ENCODE results near the gene SYTL5. TPM values are rescaled to one million over a fixed set of nuclear protein-coding genes. Genes with fewer than 3 reads are reported as not detected.

Gene SYTL5
- total RNA-seq, 1 donor from 2014 or later = 1.6 TPM

DNA sequence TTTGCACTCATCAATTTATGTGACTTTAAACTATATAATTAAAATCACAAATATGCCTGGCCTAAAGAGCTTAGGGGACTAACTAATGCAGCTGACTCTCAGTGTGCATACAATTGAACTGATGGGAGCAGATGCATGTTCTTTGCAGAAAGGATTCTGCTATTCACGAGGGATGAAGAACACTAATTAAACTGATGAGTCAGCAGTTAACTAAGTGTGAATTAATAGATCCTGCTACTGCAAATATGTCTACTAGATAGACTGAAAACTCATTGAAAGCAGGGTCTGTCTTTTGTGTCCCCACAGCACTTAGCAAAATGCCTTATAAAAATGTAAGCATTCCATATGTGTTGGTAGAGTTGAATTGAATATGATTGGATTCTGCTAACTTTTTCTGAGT is 110.4 kb downstream of the SYTL5 start:
- ATAC-seq = no peak
- no peaks in the 10 kb centered on the region for H3K36me3 ChIP-seq

GRCh38 chrX:38117485-38117884 is 111.1 kb downstream of the SYTL5 start:
- intact Hi-C loops (cut with DNase I) = no loop called here
- H3K27ac ChIP-seq = no peak overlapping the region
- H3K27me3 ChIP-seq (ENCODE audit: low read depth) = no peaks in the 10 kb centered on the region
- ATAC-seq = no peak
- no peak overlapping the region for H3K4me3 ChIP-seq
- no peaks in the 10 kb centered on the region for H3K4me1 ChIP-seq
- DNase-seq = no peak
- no peaks in the 10 kb centered on the region for H3K9me3 ChIP-seq
- TF ChIP-seq, protein P1, sequence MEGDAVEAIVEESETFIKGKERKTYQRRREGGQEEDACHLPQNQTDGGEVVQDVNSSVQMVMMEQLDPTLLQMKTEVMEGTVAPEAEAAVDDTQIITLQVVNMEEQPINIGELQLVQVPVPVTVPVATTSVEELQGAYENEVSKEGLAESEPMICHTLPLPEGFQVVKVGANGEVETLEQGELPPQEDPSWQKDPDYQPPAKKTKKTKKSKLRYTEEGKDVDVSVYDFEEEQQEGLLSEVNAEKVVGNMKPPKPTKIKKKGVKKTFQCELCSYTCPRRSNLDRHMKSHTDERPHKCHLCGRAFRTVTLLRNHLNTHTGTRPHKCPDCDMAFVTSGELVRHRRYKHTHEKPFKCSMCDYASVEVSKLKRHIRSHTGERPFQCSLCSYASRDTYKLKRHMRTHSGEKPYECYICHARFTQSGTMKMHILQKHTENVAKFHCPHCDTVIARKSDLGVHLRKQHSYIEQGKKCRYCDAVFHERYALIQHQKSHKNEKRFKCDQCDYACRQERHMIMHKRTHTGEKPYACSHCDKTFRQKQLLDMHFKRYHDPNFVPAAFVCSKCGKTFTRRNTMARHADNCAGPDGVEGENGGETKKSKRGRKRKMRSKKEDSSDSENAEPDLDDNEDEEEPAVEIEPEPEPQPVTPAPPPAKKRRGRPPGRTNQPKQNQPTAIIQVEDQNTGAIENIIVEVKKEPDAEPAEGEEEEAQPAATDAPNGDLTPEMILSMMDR (IDR thresholded peaks at IDR 0.05) = no peak
- no peaks in the 10 kb centered on the region for H3K36me3 ChIP-seq

More for the DNA sequence above, 110.4 kb downstream of the SYTL5 start:
- intact Hi-C loops (cut with DNase I) = no loop called here
- Histone ChIP-seq H3K9me3 (no peaks in the 10 kb centered on the region), H3K27ac (no peak overlapping the region), H3K27me3 (ENCODE audit: low read depth) (no peaks in the 10 kb centered on the region), H3K4me3 (no peak overlapping the region), H3K4me1 (no peaks in the 10 kb centered on the region)
- TF ChIP-seq, protein P1 (IDR thresholded peaks at IDR 0.05) = no peak
- no peak for DNase-seq

GRCh38 chrX:38124000-38124399 is 117.6 kb downstream of the SYTL5 start:
- Histone ChIP-seq H3K4me1 (no peaks in the 10 kb centered on the region), H3K27me3 (ENCODE audit: low read depth) (no peaks in the 10 kb centered on the region), H3K4me3 (no peak overlapping the region), H3K27ac (no peak overlapping the region), H3K36me3 (no peaks in the 10 kb centered on the region), H3K9me3 (no peaks in the 10 kb centered on the region)
- intact Hi-C loops (cut with DNase I) = no loop called here
- no peak for DNase-seq
- no peak for ATAC-seq
- TF ChIP-seq, protein P1 (IDR thresholded peaks at IDR 0.05) = no peak

DNA sequence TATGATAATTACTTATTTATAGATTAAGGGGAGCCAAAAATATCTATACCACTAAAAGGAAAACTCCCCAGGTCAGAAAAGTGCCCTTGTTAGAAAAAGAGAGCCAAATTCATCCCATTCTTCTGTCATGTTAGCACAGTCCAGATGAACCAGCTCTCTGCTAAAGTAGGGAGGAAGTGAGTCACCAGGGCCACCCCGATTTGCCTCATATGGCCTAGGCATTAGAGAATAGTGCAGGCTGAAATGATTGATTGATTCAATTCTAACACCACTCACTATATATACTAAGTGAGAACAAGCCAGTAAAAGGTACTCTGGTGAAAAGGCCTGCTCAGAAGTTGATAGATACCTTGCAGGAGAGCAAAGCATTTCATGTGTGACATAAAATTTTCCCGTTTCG is 119.8 kb downstream of the SYTL5 start:
- intact Hi-C loops (cut with DNase I) = no loop called here
- no peak for ATAC-seq
- H3K4me3 ChIP-seq = no peak overlapping the region

DNA sequence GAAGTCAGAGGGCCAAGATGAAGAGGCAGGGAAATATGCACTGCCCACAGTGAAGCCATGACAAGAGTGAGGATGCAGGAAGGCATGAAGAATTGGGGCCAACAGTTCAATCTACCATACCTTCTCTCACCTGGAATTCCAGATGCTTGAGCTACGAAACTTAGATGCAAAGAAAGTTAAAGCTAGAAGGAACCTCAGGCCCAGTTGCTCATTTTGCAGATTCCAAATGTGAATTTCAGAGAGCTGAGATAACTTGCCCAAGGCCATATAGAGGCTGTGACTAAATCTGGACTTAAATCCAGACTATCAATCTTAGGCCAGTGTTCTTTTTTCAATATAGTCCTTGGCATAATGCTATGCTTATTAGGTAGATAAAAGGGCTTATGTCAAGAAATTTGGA is 121.6 kb downstream of the SYTL5 start:
- Histone ChIP-seq H3K4me1 (no peaks in the 10 kb centered on the region), H3K4me3 (no peak overlapping the region), H3K9me3 (no peaks in the 10 kb centered on the region), H3K27ac (no peak overlapping the region), H3K27me3 (ENCODE audit: low read depth) (no peaks in the 10 kb centered on the region), H3K36me3 (no peaks in the 10 kb centered on the region)
- DNase-seq (no peak), ATAC-seq (no peak)
- TF ChIP-seq, protein P1 (IDR thresholded peaks at IDR 0.05) = no peak
- intact Hi-C loops (cut with DNase I) = no loop called here

More for the DNA sequence above, 119.8 kb downstream of the SYTL5 start:
- H3K4me1 ChIP-seq = no peaks in the 10 kb centered on the region
- H3K36me3 ChIP-seq = no peaks in the 10 kb centered on the region
- TF ChIP-seq, protein P1 (IDR thresholded peaks at IDR 0.05) = no peak
- H3K9me3 ChIP-seq = no peaks in the 10 kb centered on the region
- DNase-seq = no peak
- H3K27ac ChIP-seq = no peak overlapping the region
- no peaks in the 10 kb centered on the region for H3K27me3 ChIP-seq (ENCODE audit: low read depth)

GRCh38 chrX:38129366-38129765 is 123.0 kb downstream of the SYTL5 start:
- no peaks in the 10 kb centered on the region for H3K9me3 ChIP-seq
- no peak overlapping the region for H3K27ac ChIP-seq
- DNase-seq = no peak
- ATAC-seq = no peak
- no peaks in the 10 kb centered on the region for H3K4me1 ChIP-seq
- H3K4me3 ChIP-seq = no peak overlapping the region
- TF ChIP-seq, protein P1 (IDR thresholded peaks at IDR 0.05) = no peak
- no peaks in the 10 kb centered on the region for H3K36me3 ChIP-seq
- intact Hi-C loops (cut with DNase I) = no loop called here
- H3K27me3 ChIP-seq (ENCODE audit: low read depth) = no peaks in the 10 kb centered on the region

All from lower lobe of right lung (tissue), 2 donors.